Stimulated activated CD8-positive, alpha-beta memory T cell treated with anti-CD3 and anti-CD28 coated beads, Interleukin-12 subunit alpha, Interleukin-12 subunit beta, amount 100 ng/mL, for 24 hours (primary cell): Measurements from ENCODE around the gene PROX2.
A peak's percentile ranks its signal among the peaks of the same experiment; 100 is the strongest.

Experiments
- DNase-seq: peaks from one replicate; pipeline ENCODE4 v3.0.0-alpha.2; 2020; ENCODE audit errors: extremely low read depth

The PROX2 gene

DNA sequence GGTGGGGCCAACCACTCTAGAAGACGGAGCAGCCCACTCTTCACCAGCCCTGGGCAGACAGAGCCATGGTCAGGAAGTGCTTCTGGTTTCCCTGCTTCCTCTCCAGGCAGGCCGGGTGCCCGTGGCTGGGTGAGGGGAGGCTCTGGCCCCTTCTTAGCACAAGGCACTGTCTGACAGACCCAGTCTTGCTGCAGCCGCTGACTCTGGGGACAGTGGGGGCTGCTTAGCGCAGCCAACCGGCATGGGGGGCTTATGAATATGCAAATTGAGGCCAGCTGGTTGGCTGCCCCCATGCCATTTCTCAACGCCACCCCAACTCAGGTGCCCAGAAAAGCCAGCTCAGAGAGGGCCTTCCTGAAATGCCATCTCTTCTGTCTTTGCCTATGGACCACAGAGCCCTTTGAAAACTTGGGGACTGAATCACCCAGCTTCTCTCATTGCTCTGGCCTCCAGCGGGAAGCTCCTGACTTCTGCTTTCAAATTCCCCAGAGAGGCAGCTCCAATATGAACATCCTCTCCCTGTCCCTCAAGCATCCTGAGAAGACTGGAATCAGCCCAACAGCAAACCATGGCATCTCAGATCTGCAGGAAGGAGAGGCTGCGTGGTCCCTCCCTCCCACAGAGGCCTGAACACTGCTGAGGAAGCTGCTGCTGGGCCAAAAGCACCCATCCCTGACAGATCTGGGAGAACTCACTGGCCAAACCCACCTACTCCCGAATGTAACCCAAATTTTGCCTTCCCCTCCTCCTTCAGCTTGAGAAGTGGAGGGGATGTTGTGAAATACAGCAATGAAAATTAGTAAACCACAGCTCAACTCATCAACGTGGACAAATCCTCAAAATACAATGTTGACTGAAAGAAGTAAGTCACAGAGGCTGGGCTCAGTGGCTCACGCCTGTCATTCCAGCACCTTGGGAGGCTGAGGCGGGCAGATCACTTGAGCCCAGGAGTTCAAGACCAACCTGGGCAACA lies at the start of gene PROX2:
Gene PROX2 (minus strand): TSS at position 205 of the 973 bp plus-strand sequence. CDS start 12,311 bp downstream, outside the sequence.
- DNase-seq: no peak

- DNase-seq: no peak
Observed at GRCh38 chr14:74924061-74924460, 48.1 kb upstream of the PROX2 start.

DNA sequence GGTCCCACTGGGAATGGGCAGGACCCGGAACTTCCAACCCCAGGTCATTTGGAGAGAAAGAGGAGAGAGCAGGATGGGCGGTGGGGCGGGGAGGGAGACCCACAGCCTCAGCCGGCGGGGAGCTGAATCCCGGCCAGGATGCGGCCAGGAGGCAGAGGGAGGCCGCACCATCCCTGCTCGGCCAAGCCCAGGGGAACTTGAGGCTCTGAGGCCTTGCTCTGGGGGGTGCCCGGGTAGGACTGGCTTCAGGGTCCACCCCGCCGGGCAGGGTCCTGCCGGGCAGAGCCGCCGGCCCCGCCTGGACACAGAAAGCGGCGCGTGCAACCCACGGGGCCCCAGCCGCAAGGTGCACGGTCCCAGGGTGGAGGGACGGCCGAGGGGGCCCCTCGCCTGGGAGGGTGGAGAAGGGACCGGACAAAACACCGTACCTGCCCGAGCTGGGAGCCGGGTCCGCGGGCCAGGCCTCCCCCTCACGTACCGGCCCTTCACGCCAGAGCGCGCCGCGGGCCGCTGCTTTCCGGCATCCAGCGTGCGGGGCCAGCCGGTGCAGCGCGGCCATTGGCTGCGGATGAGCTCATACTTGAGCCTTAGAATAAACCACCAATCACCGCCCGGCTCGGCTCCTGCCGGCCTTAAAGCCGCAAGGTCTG lies 46.9 kb upstream of the PROX2 start, which contains the start of gene RPS6KL1:
Gene RPS6KL1 (minus strand): TSS at position 509 of the 650 bp plus-strand sequence. CDS start 1,719 bp downstream, outside the sequence.
- peak; percentile 52 for DNase-seq

DNA sequence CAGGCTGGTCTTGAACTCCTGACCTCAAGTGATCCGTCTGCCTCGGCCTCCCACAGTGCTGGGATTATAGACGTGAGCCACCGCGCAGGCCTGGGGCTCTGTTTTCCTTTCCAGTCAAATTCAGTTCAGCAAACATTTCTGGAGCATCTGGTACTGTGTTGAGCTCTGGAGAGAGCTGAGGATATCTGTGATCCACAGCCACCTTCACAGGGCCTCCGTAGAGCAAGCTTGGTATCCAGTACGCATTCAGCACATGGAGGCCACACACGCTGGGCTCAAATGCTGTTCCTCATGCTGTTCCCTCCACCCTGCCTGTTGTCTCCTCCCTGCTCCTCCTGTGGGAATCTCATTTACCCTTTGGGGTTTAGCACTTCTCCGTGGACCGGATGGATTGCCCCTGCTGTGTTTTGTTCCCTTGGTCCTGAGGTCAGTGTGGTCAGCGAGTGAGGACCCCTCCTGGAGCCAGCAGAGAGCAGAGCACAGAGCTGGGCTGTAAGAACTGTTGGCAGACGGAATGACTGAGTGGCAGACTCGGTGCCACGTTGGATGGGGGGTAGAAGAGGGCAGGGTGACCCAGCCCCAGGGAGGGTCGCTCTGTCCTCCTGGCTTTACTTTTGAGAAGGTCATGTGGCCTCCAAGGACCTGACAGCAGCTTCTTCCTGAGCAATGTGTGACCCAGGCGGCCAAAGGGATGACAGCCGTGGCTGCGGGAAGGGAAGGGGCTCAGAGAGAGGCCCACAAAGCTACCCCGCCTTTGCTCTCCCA lies 46.2 kb upstream of the PROX2 start:
- DNase-seq: no peak

DNA sequence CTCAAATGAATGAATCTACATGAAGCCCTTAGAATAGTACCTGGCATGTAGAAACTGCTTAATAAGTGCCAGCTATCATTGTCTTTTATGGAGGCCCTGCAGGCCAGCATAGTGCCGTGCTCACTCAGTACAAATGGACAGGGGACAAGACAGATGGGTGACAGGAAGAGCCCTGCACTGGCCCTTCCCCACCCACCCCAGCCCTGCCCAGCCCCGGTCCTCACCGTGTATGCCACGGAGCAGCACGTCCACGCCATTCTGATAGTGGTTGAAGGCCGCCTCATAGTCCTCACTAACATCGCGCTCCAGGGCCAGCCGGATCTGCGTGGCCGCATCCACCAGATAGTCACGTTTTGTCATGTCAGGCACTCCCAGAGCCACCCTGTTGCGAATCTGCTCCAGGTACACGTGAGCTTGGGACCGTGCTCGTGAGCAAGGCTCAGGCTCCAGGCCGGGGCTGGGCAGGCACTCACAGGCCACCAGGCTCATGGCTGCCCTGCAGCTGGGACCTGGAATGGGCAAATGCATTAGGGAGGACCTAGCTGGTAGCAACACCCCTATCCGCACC lies 45.2 kb upstream of the PROX2 start:
- DNase-seq: no peak

GRCh38 chr14:74920281-74920680 lies 44.3 kb upstream of the PROX2 start:
- no peak for DNase-seq

GRCh38 chr14:74919421-74920165 lies 43.6 kb upstream of the PROX2 start:
- no peak for DNase-seq

GRCh38 chr14:74918380-74918779 lies 42.4 kb upstream of the PROX2 start:
- DNase-seq: no peak

GRCh38 chr14:74917646-74918081 lies 41.7 kb upstream of the PROX2 start:
- DNase-seq: no peak

DNA sequence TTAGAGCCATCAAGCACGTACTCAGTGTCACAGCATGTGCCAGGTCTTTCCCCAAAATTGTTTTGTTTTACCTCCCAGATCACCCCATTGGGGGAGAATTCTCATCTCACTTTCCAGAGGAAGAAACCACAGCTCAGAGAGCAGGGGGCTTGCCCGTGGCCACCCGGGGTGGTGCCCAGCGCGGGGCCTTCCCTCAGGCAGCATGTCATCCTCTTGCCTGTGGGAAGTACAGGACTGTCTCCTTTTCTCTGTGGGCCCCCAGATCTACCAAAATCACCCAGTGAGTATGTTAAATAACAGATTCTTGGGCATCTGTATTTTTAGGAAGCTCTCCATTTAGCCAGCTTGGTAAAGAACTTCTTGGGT lies 41.2 kb upstream of the PROX2 start:
- DNase-seq: no peak

DNA sequence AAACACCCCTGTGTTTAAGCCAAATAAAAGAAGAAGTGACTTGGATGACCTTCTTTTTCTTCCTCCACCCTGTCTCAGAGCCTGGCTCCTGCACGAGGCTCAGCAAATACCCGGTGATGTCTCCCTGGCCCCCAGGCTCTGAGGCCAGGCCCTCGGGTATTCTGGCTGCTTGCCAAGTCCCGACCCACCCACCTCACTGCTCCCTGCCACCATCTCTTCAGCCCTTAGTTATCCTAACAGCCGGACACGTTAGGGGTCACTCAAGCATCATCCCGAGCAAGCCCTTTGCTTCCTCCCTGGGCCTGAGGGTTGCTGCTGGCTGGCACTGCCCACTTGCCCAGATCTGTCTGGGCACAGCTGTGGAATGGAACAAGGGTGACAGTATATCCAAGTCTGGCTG lies 39.9 kb upstream of the PROX2 start:
- no peak for DNase-seq

DNA sequence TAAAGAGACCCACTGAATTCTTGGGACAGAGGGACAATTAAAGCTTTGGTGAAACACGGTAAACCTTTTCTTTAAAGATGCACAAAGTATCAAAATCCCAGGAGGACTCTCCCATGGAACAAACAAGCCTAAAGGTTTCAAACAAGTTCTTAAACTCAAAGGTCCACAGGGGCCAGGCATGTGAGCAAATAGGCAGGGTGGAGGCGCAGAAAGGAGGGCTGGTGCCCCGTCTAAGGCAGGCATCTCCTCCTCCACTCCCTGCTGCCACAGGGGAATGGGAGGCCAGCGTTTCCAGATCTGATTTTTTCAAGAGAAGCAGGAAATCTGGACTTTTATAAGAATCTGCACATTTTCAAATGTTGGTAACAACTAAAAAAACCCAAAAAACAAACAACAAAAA lies 39.5 kb upstream of the PROX2 start:
- DNase-seq: no peak

DNA sequence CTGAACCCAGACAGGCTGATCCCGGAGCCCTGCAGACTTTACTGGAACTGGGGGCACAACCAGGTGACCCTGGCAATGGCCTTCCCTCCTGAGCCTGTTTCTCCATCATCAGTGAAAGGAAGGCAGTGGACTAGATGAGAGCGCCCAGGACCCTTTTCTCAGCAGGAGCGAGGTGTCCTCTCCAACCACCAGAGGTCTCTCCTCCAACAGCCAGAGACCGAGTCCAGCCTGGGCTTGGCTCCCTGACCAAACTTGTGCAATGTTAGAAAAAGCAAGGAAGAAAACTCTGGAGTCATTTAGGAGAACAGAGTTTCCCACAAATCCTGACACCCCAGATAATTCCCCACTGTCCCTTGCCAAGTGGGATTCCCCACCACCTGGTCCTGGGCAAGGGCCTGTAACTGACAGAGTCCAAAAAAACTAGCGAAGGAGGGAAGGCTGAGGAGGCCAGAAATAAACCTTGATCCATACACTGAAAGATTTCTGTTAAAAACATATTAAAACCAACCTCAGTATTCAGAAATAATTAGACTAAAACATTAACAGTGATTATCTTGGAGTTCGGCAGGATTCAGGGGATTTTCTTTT lies 38.1 kb upstream of the PROX2 start:
- DNase-seq: no peak

GRCh38 chr14:74913393-74913910 lies 37.5 kb upstream of the PROX2 start:
- no peak for DNase-seq

- no peak for DNase-seq
Observed at GRCh38 chr14:74912801-74913200, 36.9 kb upstream of the PROX2 start.

- DNase-seq: no peak
Observed at GRCh38 chr14:74912111-74912510, 36.2 kb upstream of the PROX2 start.

- no peak for DNase-seq
Observed at GRCh38 chr14:74911704-74912103, 35.8 kb upstream of the PROX2 start.

GRCh38 chr14:74911221-74911620 lies 35.3 kb upstream of the PROX2 start:
- DNase-seq: no peak

DNA sequence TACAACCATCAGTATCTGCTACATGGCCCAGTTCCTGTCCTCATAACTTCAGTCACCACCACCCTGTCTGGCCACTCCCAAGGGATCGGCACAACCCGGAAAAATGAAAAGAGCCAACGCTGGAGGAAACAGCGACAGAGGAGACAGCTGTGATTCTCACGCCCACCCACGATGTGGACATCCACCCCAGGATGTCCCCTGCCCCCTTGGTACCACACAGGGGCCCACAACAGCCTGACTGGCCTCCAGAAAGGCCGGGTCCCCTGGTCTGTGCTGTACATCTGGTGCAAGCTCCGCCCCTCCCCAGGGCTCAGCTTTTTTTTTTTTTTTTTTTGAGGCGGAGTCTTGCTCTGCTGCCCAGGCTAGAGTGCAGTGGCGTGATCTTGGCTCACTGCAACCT lies 34.6 kb upstream of the PROX2 start:
- no peak for DNase-seq

DNA sequence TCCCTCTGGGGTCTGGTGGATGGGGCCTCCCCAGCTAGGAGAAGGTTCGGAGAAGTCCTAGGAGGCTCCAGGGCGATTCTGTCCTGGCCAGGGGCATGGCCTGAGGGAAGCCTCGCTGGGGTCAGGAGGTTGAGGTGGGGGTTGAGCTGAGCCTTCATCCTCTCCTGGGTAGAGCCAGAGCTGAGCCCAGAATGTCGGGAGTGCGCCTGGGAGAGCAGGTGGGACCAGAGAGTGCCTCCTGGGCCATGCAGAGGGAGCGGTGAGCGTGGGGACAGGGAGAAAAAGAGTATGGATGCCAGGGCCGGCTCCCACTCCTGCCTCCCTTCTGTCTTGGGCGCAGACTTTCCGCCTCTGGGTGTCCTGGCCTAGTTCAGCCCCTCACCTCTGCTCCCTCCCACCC lies 34.0 kb upstream of the PROX2 start:
- DNase-seq: no peak
